Erythroblast (primary cell): ENCODE results near the gene IL1A.

ENCODE experiments used
- GATA1 ChIP-seq: IDR thresholded peaks from 2 replicates; pipeline ENCODE4 v1.6.1; 2011; ENCODE audit warnings: low read depth, mild to moderate bottlenecking, control low read depth, low read length, moderate library complexity
- POLR2A ChIP-seq: IDR thresholded peaks from 2 replicates; pipeline ENCODE4 v1.6.1; 2011; ENCODE audit warnings: mild to moderate bottlenecking, low read length

- TF ChIP-seq POLR2A (no peak), GATA1 (no peak)
Observed at GRCh38 chr2:112726487-112727190, 57.7 kb downstream of the IL1A start.
